NCI-H524 (cell line): ENCODE data around the gene CLEC2D.
A peak's percentile ranks its signal among the peaks of the same experiment; 100 is the strongest.
"Not testable (repeated sequence)": the region's sequence is repeated elsewhere in the genome, so short reads cannot be mapped to it uniquely, and the experiment has no call there.

ENCODE experiments used
- DNase-seq, 2 experiments: peaks; one replicate each; lab custom pipeline; 2025; lab: John Stamatoyannopoulos, UW

CLEC2D gene

DNA sequence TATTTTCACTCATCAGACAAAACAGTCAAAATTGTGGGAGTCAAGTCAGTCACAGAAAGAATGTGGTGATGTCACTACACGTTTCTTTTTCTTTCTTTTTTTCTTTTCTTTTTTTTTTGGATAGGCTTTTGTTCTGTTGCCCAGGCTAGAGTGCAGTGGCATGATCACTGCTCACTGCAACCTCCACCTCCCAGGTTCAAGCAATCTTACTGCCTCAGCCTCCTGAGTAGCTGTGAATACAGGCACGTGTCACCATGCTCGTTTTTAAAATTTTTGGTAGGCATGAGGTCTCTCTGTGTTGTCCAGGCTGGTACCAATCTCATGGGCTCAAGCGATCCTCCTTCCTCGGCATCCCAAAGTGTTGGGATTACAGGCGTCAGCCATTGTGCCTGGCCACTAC is 61.1 kb downstream of the CLEC2D start:
- no peak for DNase-seq

DNA sequence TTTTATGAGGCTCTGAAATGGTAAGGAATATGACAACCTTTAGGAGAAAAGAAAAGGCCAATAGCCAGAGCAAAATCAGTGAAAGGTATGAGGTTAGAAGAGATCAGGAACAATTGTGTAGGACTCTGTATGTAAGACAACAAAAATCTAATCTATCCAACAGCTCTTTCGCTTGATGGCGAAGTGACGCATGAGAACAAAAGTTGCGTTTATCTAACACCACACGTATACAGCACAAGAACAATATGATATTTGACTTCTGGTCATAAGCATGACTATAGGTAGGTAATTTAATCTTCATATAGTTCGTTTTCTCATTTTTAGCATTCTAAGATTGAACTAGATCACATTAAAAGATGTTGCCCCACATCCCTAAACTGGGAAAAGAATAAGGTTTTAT is 61.9 kb downstream of the CLEC2D start:
- no peak for DNase-seq

DNA sequence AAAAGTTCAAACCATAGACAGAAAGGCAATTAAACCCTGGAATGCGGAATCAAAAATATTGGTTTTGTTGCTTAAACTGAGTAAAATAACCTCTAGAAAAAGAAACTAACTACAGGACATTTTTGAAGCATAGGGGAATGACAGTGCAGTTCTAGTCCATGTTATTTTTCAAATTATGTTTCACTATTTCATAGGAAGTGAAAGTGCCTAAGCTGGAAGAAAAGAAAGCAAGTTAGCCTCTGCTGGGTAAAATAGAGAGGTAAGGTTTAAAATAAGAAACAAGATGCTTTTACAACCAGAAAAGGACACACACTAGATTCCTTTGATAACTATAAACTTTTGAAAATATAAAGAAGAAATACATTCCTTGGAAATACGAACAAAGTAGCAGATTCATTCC is 62.3 kb downstream of the CLEC2D start:
- no peak for DNase-seq

DNA sequence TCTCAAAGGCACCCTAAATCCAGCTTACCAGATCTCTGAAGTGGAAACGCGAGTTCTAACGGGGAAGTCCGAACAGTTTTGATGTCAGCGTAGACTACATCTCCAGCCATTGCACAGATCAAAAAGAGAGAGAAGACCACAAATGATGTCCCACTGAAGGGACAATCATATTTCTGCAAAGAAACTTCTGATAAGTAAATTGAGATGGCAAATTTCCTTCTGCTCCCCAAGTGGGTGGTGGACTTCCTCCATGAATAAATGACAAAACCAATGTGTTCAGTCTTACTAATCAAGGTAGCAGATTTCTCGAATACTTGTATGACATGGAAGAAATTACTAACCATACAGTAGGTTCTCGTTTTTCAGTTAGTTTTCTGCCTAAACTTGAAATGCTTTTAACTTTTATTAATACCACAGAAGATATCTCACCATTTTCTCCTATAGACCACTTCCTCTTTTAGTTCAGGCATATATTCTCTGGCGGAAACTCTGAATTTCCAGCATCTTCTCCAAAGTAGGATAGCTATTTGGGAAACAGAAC is 63.5 kb downstream of the CLEC2D start, which contains the start of gene CLECL1:
CLECL1 (minus strand) TSS at position 177 of the 541 bp plus-strand sequence.
- DNase-seq = no peak

DNA sequence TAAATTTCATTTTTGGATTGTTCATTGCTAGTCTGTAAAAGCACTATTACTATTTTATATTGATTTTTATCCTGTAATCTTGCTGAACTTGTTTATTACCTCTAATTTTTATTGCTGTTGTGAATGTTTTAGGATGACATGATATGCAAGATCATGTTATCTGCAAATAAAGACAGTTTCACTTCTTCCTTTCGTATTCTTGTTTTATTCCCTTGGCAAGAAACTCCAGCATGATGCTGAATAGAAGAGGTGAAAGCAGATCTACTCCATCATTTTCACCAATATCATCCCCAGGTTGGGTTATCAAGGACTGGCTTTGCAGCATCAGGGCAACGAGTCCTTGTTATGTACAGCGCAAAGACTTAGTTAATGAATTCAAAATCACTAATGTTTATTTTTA is 66.1 kb downstream of the CLEC2D start:
- no peak for DNase-seq

DNA sequence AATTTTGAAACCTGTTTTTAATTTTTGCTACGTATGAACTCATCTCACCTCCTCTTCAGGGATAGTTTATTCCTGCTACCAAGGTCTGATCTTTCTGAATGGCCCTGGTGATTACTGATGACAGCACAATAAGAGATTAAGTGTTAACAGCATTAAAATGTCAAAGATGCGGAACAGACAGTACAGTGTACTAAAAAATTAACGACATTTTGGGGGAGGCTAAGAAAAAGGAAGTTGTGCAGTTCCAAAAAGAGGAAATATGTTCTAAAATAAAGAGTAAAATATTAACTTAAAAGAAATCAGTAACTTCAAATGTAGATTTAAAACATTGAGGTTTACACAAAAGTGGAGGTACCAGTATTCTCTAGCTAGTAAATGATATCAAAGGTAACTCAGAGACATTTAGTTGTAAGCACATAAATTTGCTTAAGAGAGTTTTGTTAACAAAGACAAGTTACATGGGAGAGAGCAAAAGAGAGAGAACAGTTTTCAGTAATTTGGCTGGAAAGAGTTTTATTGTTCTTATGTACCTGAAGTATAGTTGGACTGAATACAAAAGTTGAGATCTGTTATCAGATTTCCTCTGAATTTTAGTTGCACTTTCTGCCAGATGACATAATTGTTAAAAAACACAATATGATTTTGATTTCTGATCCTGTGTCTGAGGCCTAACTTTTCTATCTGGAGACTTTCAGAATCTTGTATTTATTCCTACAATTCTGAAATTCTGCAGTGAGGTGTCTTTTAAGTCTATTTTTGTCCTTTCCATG is 67.6 kb downstream of the CLEC2D start:
- DNase-seq = no peak

DNA sequence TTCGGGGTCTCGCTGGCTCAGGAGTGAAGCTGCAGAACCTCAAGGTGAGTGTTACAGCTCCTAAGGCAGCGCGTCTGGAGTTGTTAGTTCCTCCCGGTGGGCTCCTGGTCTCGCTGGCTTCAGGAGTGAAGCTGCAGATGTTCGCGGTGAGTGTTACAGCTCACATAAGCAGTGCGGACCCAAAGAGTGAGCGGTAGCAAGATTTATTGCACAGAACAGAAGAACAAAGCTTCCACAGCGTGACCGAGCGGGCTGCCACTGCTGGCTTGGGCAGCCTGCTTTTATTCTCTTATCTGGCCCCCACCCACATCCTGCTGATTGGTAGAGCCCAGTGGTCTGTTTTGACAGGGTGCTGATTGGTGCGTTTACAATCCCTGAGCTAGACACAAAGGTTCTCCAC is 69.4 kb downstream of the CLEC2D start:
- DNase-seq = not testable (repeated sequence)

DNA sequence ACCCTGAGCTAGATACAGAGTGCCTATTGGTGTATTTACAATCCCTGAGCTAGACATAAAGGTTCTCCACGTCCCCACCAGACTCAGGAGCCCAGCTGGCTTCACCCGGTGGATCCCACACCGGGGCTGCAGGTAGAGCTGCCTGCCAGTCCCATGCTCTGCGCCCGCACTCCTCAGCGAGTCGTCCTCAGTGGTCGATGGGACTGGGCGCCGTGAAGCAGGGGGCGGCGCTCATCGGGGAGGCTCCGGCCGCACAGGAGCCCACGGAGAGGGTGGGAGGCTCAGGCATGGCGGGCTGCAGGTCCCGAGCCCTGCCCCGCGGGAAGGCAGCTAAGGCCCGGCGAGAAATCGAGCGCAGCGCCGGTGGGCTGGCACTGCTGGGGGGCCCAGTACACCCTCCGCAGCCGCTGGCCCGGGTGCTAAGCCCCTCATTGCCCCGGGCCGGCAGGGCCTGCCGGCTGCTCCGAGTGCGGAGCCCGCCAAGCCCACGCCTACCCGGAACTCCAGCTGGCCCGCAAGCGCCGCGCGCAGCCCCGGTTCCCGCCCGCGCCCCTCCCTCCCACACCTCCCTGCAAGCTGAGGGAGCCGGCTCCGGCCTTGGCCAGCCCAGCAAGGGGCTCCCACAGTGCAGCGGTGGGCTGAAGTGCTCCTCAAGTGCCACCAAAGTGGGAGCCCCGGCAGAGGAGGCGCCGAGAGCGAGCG is 70.0 kb downstream of the CLEC2D start:
- peak in 1 of 2 experiments; percentile 32 for DNase-seq

DNA sequence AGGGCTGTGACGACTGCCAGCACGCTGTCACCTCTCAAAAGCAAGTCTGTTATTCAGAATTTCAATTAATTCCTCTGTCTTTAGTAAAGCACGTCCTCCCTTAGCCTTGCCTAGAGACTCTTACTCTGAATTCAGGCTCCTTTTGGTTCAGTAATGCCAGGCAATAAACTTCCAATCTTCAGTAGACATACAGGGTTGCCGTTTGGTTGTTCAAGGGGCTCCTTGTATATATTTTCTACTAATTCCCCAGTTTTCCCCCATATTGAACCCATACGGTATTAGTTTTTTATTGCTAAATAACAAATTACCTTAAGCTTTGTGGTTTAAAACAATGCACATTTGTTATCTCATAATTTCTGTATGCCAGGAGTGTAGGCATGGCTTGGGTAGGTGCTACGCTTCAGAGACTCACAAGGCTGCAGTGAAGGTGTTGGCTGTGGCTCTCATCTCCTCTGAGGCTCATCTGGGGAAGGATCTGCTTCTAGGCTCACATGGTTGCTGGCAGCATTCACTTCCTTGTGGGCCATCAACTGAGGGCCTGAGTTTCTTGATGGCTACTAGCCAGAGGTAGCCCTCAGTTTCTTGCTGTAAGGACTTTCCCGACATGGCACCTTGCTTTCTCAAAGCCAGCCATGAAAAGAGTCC is 70.7 kb downstream of the CLEC2D start:
- peak in 1 of 2 experiments; percentile 32 for DNase-seq

DNA sequence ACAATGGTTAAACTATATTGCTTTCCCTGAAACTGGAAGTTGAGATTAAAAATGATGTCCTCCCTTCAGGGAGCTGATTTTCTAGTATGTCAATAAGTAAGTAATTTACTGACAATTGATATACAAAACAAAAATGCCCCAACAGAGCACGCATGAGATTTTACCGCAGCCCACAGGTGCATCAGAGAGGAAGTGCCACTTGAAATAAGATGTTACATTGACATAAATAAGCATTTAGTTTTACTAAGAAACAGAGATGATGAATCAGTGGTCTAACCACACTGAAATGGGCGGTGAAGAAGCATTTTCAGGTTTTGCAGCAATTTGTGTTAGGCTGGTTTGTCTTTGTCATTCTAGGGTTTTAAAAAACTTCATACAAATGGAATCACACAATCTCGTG is 72.2 kb downstream of the CLEC2D start:
- DNase-seq = no peak

DNA sequence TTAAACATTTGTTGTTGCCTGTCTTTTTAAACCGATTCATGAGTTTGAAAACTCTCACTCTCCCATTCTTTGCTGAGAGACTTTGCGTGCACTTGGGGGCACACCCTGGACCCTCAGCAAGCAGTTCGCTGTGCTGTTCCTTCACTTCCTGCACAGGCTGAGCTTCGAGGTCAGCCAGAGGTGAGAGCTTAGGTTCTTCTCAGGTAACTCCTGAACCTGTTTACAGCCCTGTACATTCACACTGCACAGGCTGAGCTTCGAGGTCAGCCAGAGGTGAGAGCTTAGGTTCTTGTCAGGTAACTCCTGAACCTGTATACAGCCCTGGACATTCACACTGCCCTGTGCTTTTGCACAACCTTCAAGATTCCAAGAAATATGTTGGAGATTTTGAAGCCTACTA is 73.1 kb downstream of the CLEC2D start:
- DNase-seq = no peak

DNA sequence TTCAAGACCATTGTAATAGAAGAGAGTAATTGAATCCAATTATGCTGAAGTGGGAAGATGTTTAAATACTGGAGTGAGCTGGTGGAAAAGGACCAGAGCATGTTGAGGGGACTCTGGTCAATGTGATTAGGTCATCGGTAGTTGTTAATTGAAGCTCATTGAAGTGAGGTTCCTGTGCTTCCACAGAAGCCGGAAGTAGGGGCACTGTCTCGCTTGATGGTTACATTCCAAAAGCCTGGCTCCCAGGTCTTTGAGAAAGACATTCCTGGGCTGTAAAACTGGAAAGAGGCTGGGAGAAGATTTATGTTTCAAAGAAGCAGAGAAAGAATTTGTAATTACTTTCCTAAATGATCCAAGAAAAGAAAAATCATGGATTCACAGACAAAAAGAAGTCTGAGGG is 75.7 kb downstream of the CLEC2D start:
- no peak for DNase-seq
